Measurements from ENCODE around the gene ANKRD34C. TPM values are rescaled to one million over a fixed set of nuclear protein-coding genes. Genes with fewer than 3 reads are reported as not detected.

ANKRD34C gene
- total RNA-seq, 2 experiments from 2014 or later, result not detected

DNA sequence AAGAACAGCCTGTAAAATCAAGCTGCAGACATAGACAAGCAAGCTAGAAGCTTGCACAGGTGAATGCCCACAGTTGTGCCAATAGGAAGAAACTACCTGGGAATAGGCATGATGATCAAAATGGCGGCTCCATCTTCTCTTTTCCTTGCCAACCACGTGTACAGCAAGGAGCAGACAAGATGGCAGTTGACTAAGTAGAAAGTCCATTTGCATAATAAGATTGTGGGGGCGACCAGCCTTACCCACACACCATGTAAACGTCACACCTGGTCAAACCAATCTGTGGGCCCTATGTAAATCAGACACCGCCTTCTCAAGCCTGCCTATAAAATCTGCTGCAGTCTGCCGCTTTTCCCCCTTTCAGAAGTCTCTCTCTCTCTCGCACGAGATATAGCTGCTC, 25.1 kb upstream of the ANKRD34C start:
- Mint-ChIP-seq H3K9me3 (peaks cover 3% of the 10 kb centered on the region), H3K27me3 (peaks cover 60% of the 10 kb centered on the region), H3K27ac (no peak overlapping the region), H3K36me3 (ENCODE audit: low read depth) (no peaks in the 10 kb centered on the region), H3K4me3 (no peak overlapping the region), H3K4me1 (ENCODE audit: low read depth) (no peaks in the 10 kb centered on the region)
- TF ChIP-seq CTCF (IDR thresholded peaks at IDR 0.05), result no peak
- intact Hi-C loops (cut with DNase I, micrococcal nuclease), result no loop called here
- ATAC-seq (ENCODE audit: poor library complexity), result no peak
- peaks cover 2 to 29% of the 10 kb centered on the region in 2 experiments for H3K27me3 ChIP-seq (ENCODE audit: control insufficient read depth in 1 of 2, insufficient read depth in 2 of 2, low read length in 2 of 2)
- no peaks in the 10 kb centered on the region for H3K36me3 ChIP-seq (ENCODE audit: insufficient read depth, low read length)
- no peak overlapping the region for H3K27ac ChIP-seq (ENCODE audit: low read depth in 1 of 2, low read length in 2 of 2)
- no peaks in the 10 kb centered on the region for H3K4me1 ChIP-seq (ENCODE audit: insufficient read depth, low read length)
- H3K9me3 ChIP-seq (ENCODE audit: control insufficient read depth in 1 of 2, insufficient read depth in 1 of 2, low read length in 2 of 2), result no peaks in the 10 kb centered on the region
- CTCF ChIA-PET, result no interaction called here
- no peak overlapping the region for H3K4me3 ChIP-seq (ENCODE audit: low read length)
- no peak for DNase-seq
- POLR2A ChIA-PET, result no interaction called here

- no peak for DNase-seq
- ChIA-PET POLR2A (no interaction called here), CTCF (no interaction called here)
- H3K27me3 Mint-ChIP-seq, result peaks cover 42% of the 10 kb centered on the region
- no peak overlapping the region for H3K27ac Mint-ChIP-seq
- intact Hi-C loops (cut with DNase I, micrococcal nuclease), result no loop called here
- TF ChIP-seq CTCF (IDR thresholded peaks at IDR 0.05), result no peak
- H3K4me3 ChIP-seq (ENCODE audit: low read length), result no peak overlapping the region
- H3K36me3 ChIP-seq (ENCODE audit: insufficient read depth, low read length), result no peaks in the 10 kb centered on the region
- no peaks in the 10 kb centered on the region for H3K9me3 ChIP-seq (ENCODE audit: control insufficient read depth in 1 of 2, insufficient read depth in 1 of 2, low read length in 2 of 2)
- no peak overlapping the region for H3K4me3 Mint-ChIP-seq
- no peak for ATAC-seq (ENCODE audit: poor library complexity)
- H3K36me3 Mint-ChIP-seq (ENCODE audit: low read depth), result no peaks in the 10 kb centered on the region
- H3K4me1 ChIP-seq (ENCODE audit: insufficient read depth, low read length), result no peaks in the 10 kb centered on the region
- no peaks in the 10 kb centered on the region for H3K4me1 Mint-ChIP-seq (ENCODE audit: low read depth)
- H3K27ac ChIP-seq (ENCODE audit: low read depth in 1 of 2, low read length in 2 of 2), result no peak overlapping the region
- H3K27me3 ChIP-seq (ENCODE audit: control insufficient read depth in 1 of 2, insufficient read depth in 2 of 2, low read length in 2 of 2), result peaks cover 2 to 11% of the 10 kb centered on the region in 2 experiments
- H3K9me3 Mint-ChIP-seq, result peaks cover 3% of the 10 kb centered on the region
Measured at GRCh38 chr15:79261836-79262235, 20.7 kb upstream of the ANKRD34C start.

DNA sequence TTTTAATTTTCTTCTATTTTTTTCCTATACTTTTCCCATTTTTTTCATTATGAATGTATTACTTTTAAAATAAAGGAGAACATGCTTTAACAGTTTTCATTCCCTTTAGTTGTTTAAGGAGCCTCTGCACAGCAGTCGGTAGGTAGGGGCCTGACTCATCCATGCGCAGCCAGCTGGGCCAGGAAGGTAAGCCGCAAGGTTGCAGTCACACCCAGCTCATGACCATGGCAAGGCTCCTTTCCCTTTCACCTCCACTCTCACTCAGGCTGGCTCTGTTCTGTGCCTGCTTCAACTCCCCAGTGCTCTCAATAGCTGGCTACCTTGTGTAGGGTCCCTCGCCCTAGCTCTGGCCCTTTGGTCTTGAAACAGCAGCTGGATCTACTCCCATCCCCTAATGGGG, 17.4 kb upstream of the ANKRD34C start:
- ATAC-seq (ENCODE audit: poor library complexity) (no peak), DNase-seq (no peak)
- no peak for TF ChIP-seq CTCF (IDR thresholded peaks at IDR 0.05)
- Mint-ChIP-seq H3K4me3 (no peak overlapping the region), H3K9me3 (no peaks in the 10 kb centered on the region), H3K36me3 (ENCODE audit: low read depth) (no peaks in the 10 kb centered on the region), H3K27ac (no peak overlapping the region), H3K27me3 (peaks cover 50% of the 10 kb centered on the region), H3K4me1 (ENCODE audit: low read depth) (no peaks in the 10 kb centered on the region)
- no peak overlapping the region for H3K27ac ChIP-seq (ENCODE audit: low read depth in 1 of 2, low read length in 2 of 2)
- H3K27me3 ChIP-seq (ENCODE audit: control insufficient read depth in 1 of 2, insufficient read depth in 2 of 2, low read length in 2 of 2), result peaks cover 2 to 29% of the 10 kb centered on the region in 2 experiments
- CTCF ChIA-PET, result no interaction called here
- H3K4me1 ChIP-seq (ENCODE audit: insufficient read depth, low read length), result no peaks in the 10 kb centered on the region
- POLR2A ChIA-PET, result no interaction called here
- H3K9me3 ChIP-seq (ENCODE audit: control insufficient read depth in 1 of 2, insufficient read depth in 1 of 2, low read length in 2 of 2), result no peaks in the 10 kb centered on the region
- intact Hi-C loops (cut with DNase I, micrococcal nuclease), result no loop called here
- no peaks in the 10 kb centered on the region for H3K36me3 ChIP-seq (ENCODE audit: insufficient read depth, low read length)
- no peak overlapping the region for H3K4me3 ChIP-seq (ENCODE audit: low read length)
